Lung (tissue), 12 donors: ENCODE results near the gene UBE2E1. TPM values are rescaled to one million over a fixed set of nuclear protein-coding genes. Genes with fewer than 3 reads are reported as not detected.

Experiments
- ATAC-seq: fragments of 200-7000 bp; cut with Tn5 transposase; one replicate; pipeline ENCODE4 v1.9.1; 2020; ENCODE audit warnings: moderate number of reproducible peaks; ENCODE audit not compliant: insufficient read depth, low FRiP score
- DNase-seq, 3 donors: peaks; one replicate each; pipeline ENCODE4 v3.0.0-alpha.2; 2013 to 2017
- H3K27ac ChIP-seq, 2 donors: one replicate each; pipeline ENCODE4 v1.5.1; 2013; ENCODE audit warnings: mild to moderate bottlenecking in 2 of 2, moderate library complexity in 2 of 2, control low read depth in 1 of 2, inconsistent platforms in 1 of 2, low read depth in 1 of 2, low read length in 1 of 2
- H3K27me3 ChIP-seq, 3 donors: one replicate each; pipeline ENCODE4 v1.5.1; 2013; ENCODE audit warnings: low read length in 2 of 3; ENCODE audit not compliant: control insufficient read depth in 3 of 3, insufficient read depth in 3 of 3
- H3K36me3 ChIP-seq, 4 donors: one replicate each; pipeline ENCODE4 v1.5.1; 2013; ENCODE audit warnings: low read length in 4 of 4, mild to moderate bottlenecking in 1 of 4, moderate library complexity in 1 of 4; ENCODE audit not compliant: control insufficient read depth in 4 of 4, insufficient read depth in 4 of 4
- H3K4me1 ChIP-seq, 5 donors: one replicate each; pipeline ENCODE4 v1.5.1; 2013; ENCODE audit warnings: low read length in 5 of 5, mild to moderate bottlenecking in 2 of 5, moderate library complexity in 1 of 5; ENCODE audit not compliant: control insufficient read depth in 5 of 5, insufficient read depth in 5 of 5
- H3K4me3 ChIP-seq: one replicate; pipeline ENCODE4 v1.5.1; 2013; ENCODE audit warnings: mild to moderate bottlenecking, control low read depth, moderate library complexity
- H3K9ac ChIP-seq, 2 donors: one replicate each; pipeline ENCODE4 v1.5.1; 2013; ENCODE audit warnings: low read length in 2 of 2, control low read depth in 1 of 2; ENCODE audit not compliant: insufficient read depth in 1 of 2
- H3K9me3 ChIP-seq, 4 donors: one replicate each; pipeline ENCODE4 v1.5.1; 2013; ENCODE audit warnings: low read length in 3 of 4, mild to moderate bottlenecking in 1 of 4, moderate library complexity in 1 of 4; ENCODE audit not compliant: control insufficient read depth in 4 of 4, insufficient read depth in 3 of 4
- CTCF ChIP-seq: IDR thresholded peaks from 2 replicates; pipeline ENCODE4 v1.5.1; 2012; ENCODE audit warnings: mild to moderate bottlenecking; ENCODE audit errors: control extremely low read depth, extremely low read depth
- WGBS, 2 donors: extraction: QIAGEN DNeasy Blood & Tissue Kit; methylation state at CpG; one replicate each; pipeline ENCODE4 v1.1.7; 2013; 5-methylcytosine and 5-hydroxymethylcytosine counted together
- polyA plus RNA-seq, 2 donors: library from polyadenylated mRNA; stranded (reverse); fragments of 200-250 nt; gene quantifications; one replicate each; pipeline ENCODE4 v1.2.1, GENCODE V29; 2013
- total RNA-seq, 2 donors: library from RNA; depleted of rRNA in 1 of 2; stranded (reverse); fragments of >200 nt in 1 of 2; gene quantifications; one replicate each; pipeline ENCODE4 v1.2.1, GENCODE V29; 2014 to 2021
- donor health status: control.
- donor health status: control.
- donor health status: Bipolar disorder and iron deficiency.
- donor health status: healthy.
- donor health status: DM: yes; HTN: yes; CAD: no.

UBE2E1 gene
- total and polyA plus RNA-seq, 4 donors, result 74.1 to 156 (median 87.6) TPM

DNA sequence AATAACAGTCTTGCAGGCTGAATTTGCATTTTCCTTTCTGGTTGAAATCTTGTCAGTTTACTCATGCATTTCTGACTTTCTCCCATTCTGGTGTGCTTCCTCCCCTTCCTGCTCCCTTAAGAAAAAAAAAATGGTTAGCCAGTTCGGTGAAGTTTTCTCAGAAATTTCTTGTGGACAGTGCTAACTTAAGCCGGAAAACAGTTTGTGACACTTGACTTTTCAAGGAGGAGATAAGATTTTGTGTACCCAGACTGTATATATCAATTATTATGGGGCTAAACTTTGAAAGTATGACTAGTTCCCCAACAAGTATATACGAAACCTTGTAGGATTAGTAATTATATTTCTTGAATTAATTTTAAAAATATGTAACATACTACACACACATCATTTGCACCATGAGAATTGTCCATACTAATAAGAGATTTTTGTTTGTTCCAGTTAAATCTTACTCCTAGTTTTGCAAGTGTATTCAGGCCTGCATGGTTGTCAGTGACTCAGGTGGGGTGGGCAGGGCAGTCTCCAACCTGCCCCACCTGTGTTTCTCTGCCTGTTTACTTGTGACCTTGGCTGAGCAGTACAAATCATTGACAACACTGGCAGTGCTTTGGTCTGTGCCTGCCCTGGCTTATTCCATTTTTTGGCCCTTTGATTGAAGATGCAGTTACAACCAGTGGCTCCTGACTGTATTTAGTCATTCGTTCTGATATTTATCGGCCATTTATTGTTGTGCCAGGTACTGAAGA lies 19.1 kb downstream of the UBE2E1 start:
- Histone ChIP-seq H3K4me3 (no peak overlapping the region), H3K9ac (no peak overlapping the region), H3K4me1 (peaks cover 5 to 30% (median 7%) of the 10 kb centered on the region in 5 donors), H3K36me3 (peaks cover 0 to 2% (median 0%) of the 10 kb centered on the region in 4 donors), H3K27ac (no peak overlapping the region), H3K27me3 (no peaks in the 10 kb centered on the region), H3K9me3 (no peaks in the 10 kb centered on the region)
- DNase-seq (no peak), ATAC-seq (no peak)
- no peak for TF ChIP-seq CTCF
- 53 to 58% methylated on average over 5 of the region's 5 CpGs for WGBS, 2 donors

GRCh38 chr3:23825802-23826201 lies 20.0 kb downstream of the UBE2E1 start:
- H3K9me3 ChIP-seq, result no peaks in the 10 kb centered on the region
- DNase-seq (no peak), ATAC-seq (no peak)
- H3K4me3 ChIP-seq, result no peak overlapping the region
- WGBS, 2 donors, result 95% methylated on average over 4 of the region's 4 CpGs
- no peak overlapping the region for H3K27ac ChIP-seq
- no peaks in the 10 kb centered on the region for H3K36me3 ChIP-seq
- no peaks in the 10 kb centered on the region for H3K27me3 ChIP-seq
- H3K4me1 ChIP-seq, result peaks cover 5 to 30% (median 7%) of the 10 kb centered on the region in 5 donors
- no peak for TF ChIP-seq CTCF
- no peak overlapping the region for H3K9ac ChIP-seq

GRCh38 chr3:23826382-23827064 lies 20.8 kb downstream of the UBE2E1 start:
- Histone ChIP-seq H3K9ac (no peak overlapping the region), H3K27ac (no peak overlapping the region), H3K27me3 (no peaks in the 10 kb centered on the region), H3K36me3 (no peaks in the 10 kb centered on the region), H3K4me1 (peaks cover 5 to 30% (median 7%) of the 10 kb centered on the region in 5 donors), H3K4me3 (no peak overlapping the region), H3K9me3 (no peaks in the 10 kb centered on the region)
- DNase-seq (peak in 1 of 3 donors; percentile 51), ATAC-seq (no peak)
- TF ChIP-seq CTCF, result no peak
- WGBS, 2 donors, result 42 to 51% methylated on average over 1 of the region's 1 CpG
